Renal cortical epithelial cell (primary cell): ENCODE data around the gene BCL10. TPM values are rescaled to one million over a fixed set of nuclear protein-coding genes. Genes with fewer than 3 reads are reported as not detected.
A peak's percentile ranks its signal among the peaks of the same experiment; 100 is the strongest.

ENCODE experiments used
- DNase-seq: peaks from one replicate; pipeline ENCODE4 v3.0.0-alpha.2; 2011; ENCODE audit warnings: low read depth
- total RNA-seq: library from RNA; depleted of rRNA; stranded (reverse); fragments of >200 nt; gene quantifications from 2 replicates; pipeline ENCODE4 v1.2.3, GENCODE V29; 2014

The BCL10 gene
- total RNA-seq, 1 donor from 2014 or later, result 40.0 TPM

DNA sequence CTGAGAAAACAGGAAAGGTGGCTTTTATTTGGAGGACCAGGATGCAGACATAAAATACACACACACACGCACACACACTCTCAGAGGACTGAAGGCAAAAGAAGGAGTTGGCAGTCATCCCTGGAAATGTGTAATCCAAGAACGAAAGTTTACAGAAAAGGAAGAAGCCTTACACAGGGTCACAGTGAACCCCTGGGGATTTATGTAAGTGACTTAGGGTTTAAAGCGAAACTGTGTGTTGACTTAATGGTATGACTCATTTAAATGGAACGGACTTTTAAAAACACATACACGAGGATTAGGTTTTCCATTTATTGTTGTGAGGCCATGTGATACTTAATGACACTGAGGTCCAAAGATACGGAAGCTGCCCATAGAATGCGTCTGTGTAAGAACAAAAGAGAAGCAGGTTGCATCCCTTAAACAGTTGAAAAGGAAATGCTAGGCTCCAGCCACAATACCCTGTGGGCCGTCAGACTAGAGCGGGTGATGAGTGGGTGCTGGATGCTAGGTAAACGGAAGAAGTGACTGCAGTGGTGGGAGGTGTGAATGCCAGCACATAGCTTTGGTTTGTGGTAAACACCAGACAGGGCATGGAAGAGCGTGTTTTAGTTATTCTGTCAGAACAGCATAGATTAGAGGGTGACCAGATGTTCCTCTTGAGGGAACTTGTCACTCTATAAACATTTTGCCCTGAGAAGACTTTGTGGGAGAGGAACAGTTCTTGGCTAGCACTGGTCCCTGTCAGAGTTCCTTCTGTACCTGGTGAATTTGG lies 21.6 kb upstream of the BCL10 start:
- peak; percentile 100 for DNase-seq

DNA sequence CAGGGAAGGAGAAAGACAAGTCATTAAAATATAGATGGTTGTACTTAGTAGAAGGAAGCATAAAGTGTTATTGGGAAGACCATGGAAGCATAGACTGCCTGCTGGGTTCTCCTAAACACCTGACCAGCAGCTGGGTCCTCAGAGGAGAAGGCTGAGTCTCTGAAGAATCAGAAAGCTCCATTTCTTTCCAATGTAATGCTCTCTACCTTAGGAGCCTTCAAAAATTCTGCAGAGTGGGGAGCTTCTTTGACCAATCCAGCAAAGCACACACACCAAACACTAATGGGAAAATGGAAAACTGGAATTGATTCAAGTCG lies 21.1 kb upstream of the BCL10 start:
- DNase-seq, result no peak

GRCh38 chr1:85296980-85297379 lies 20.5 kb upstream of the BCL10 start:
- peak; percentile 35 for DNase-seq

DNA sequence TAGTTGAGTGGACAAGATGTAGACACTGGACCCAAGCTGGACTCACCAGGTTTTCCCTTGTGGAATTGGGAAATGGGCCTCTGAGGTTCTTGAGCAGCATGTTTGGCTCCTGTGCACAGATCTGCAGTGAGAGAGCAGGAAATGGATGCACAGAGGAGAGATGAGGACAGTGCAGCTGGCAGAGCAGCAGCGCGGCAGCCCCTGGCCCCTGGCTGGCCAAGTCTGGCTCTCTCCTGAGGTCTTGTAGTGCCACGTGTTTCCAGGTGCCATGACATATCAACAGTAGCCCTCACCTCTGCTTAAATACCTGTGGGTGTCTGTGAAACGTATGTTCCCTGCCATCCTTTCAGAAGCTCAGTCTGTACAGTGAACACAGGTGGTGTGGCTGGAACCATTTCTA lies 19.2 kb upstream of the BCL10 start:
- no peak for DNase-seq

- peak; percentile 97 for DNase-seq
These were observed 18.6 kb upstream of the BCL10 start for GRCh38 chr1:85295006-85295431.

GRCh38 chr1:85290826-85291225 lies 14.4 kb upstream of the BCL10 start:
- DNase-seq, result no peak

DNA sequence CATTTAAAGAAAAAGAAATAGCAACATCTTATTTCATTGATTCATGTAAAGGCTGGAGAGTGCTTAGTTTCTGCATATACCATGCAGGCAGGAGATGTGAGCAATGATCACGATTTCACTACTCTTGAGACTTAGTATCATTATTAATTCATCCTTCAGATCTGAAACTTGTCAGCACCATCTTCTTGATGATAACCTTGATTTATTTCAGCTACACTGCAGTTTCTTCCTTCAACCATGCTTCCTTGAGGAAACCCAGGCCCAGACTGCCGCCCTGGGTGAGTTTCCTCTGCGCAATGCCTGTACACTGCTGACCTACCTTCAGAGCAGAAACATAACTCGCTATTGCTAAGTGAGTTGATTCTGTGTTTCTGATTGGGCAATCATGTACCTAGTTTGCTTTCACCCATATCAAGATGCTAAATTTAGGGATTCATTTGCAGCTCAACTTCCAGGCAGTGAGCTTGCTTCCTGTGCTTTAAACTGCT lies 13.5 kb upstream of the BCL10 start:
- no peak for DNase-seq

GRCh38 chr1:85289207-85289847 lies 12.9 kb upstream of the BCL10 start:
- peak; percentile 98 for DNase-seq

DNA sequence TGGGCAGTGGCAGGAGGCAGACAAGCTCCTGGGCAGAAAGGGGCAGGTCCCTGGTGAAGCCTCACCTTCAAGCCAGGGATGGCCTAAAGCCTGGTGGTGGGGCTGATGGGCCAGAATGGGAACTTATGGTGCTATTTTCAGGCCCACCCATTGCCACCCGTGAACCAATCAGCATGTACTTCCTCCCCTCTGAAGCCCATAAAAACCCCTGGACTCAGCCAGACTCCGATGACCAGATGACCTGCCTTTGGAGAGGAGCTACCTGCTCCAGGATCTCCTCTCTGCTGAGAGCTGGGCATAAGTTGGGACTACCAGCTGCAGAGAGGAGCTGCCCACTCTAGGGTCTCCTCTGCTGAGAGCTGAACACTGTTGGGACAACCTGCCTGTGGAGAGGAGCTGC lies 7.8 kb upstream of the BCL10 start:
- DNase-seq, result no peak

- DNase-seq, result no peak
These were observed 7.2 kb upstream of the BCL10 start for GRCh38 chr1:85283475-85284199.

DNA sequence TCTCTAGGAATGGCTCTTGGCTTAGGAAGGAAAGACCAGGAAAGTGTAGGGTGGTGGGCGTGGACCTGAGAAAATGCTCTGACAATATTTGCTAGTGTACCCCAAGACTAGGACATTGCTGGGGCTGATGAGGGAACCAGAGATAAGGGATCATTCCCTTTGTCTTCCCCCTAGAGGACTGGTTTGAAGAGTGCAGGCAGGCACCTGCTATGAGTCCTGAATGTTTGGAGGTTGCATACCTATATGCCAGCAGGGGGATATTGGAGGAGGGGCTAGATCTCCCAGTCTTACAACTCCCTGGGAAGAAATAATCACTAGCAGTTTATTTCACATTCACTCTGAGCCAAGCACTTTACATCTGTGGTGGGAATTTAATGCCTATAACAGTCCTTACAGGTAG lies 6.0 kb upstream of the BCL10 start:
- no peak for DNase-seq

DNA sequence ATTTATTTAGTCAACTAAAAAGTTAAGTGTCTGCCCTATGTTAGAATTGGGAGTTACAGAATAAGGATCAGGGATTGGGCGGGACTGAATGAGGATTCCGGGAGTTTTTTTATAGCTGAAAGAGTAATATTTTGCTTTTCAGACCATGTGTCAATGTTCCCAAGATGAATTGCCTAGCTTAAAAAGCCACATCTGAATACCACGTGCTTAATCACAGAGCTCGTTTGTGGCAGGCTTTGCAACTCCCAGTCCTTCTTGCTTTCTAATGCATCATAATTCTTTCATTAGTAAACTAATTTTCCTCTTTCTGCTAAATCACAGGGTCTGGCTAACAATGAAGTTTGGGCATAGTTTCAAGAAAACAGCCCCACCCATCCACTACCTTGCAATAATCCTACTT lies 4.2 kb upstream of the BCL10 start:
- no peak for DNase-seq

DNA sequence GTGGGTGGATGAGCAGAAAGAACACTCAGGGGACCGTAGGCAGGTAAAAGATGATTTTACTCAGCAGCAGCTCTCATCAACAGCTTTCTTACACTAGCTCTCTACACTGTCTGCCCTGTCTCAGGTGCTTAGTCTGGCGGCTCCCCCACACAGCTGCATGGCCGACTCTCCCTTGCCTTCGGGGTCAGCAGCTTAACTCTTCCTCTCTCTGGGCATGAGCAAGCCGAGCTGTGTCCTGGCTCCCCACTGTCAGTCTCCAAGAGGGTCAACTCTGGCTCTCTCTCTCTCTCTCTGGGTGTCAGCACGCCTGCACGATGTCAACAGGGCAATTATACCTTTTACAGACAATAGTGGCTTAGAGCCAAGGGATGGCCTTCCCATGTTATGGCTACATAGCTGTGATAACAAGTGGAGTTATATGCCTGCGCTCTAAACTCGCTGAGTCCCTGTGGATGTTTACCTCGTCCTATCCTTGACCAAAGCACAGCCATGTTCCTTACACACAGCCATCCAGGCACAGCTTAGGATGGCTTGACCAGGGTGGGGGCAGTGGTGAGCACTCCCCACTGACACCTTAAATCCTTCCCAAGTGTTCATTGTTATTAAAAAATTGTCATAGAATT lies 3.1 kb upstream of the BCL10 start:
- no peak for DNase-seq

DNA sequence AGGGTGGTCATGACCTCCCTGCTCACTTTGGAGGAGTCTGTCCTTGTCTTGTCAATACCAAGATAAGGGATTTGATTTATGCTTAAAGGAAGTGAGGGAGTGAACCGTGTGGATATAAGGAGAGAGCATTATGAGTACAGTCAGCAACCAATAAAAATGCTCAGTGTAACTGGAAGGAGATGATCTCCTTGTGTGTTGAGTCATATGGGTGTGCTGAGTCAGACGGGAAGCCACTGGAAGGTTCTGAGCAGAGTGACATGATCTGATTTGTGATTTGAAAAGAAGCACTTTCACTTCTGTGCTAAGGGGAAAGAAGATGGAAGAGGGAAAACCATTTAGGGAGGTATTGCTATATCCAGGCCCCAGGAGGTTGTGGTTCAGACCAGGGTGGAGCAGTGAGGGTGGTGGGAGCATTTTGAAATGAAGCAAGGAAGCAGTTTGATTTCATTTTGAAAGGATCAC lies 2.5 kb upstream of the BCL10 start:
- peak; percentile 97 for DNase-seq

DNA sequence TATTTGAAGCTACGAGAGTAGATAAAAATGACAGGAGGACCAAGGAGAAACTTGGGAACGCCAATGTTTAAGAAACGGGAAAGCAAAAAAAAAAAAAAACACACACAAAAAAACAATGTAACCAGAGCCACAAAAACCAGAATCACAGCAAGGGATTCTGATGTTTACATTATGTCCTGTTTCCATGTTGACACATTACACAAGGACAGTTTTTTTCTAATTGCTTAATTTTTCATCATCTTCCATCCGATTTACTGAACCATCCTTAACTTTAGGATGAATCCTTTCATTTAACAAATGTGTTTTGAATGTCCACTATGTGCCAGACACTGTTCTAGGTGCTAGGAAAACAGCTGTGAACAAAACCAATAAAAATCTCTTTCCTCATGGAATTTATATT lies 1.4 kb upstream of the BCL10 start:
- no peak for DNase-seq

DNA sequence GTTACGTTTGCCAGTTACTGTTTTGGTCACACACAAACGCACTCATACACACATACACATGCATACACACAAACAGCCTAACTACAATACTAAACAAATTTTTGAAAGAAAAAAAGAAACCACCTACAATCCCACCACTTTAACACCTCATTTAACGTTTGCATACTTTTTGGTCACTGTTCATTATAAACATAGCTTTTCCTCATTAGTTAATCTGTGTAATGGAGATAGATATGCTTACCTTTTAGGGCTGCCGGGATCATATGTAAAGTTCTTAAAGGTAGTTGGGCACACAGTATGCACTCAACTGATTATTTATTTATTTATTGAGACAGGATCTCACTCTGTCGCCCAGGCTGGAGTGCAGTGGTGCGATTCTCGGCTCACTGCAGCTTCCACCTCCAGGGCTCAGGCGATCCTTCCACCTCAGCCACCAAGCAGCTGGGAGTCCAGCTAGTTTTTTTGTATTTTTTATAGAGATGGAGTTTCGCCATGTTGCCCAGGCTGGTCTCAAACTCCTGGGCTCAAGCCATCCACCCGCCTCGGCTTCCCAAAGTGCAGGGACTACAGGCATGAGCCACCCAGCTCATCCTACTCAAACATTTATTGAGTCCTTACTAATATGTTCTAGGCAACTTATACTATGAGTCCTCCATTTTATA lies 677 bp upstream of the BCL10 start:
- DNase-seq, result no peak

GRCh38 chr1:85275701-85276214 lies 674 bp downstream of the BCL10 start:
- DNase-seq, result peak; percentile 56

- DNase-seq, result peak; percentile 90
These were observed 1.4 kb downstream of the BCL10 start for GRCh38 chr1:85274969-85275453.

DNA sequence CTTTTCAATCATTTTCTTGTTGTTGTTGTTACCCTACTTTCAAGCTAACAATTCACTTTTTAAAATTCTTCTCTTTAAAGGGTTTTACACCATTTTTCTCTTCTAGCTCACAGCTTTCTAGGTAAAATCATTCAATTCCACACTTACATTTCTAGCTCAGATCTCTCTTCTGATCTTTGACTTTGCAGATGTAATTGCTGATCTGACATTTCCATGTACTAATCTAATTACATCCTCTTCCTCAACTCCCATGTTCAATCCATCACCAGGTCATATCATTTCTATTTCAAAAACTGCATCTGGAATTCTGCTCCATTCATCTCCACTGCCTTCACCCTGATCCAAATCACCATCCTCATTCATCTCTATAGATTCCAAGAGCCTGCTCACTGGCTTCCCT lies 3.0 kb downstream of the BCL10 start:
- DNase-seq, result no peak

DNA sequence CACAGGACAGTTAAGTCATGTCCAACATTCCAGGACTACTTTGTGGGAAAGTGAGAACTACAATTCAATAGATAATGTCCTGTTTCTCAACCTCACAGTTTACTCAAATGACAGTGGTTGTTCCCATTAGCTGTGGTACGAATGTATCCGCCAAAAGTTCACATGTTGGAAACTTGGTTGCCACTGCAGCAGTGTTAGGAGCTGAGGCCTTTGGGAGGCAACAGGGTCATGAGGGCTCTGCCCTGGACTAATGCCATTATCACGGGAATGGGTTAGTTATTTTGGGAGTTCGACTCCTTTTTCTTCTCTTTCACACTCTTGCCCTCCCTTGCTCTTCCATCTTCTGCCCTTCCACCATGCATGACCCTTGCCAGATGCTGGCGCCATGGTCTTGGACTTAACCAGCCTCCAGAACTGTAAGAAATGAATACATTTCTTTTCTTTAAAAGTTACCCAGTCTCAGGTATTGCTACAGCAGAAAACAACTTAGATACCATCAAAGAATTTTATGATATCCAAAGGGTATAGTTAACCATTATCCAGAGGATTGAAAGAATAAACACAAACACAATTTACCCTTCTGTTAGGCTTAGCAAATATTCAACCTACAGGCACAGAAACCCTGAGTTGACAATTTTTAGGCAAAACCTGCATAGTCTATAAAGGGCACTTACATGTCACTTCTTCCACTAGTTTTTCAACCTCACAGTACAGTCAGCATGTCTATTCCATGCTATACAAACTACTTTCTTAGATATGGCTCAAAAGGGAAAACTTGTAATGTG lies 7.4 kb downstream of the BCL10 start:
- DNase-seq, result peak; percentile 39

DNA sequence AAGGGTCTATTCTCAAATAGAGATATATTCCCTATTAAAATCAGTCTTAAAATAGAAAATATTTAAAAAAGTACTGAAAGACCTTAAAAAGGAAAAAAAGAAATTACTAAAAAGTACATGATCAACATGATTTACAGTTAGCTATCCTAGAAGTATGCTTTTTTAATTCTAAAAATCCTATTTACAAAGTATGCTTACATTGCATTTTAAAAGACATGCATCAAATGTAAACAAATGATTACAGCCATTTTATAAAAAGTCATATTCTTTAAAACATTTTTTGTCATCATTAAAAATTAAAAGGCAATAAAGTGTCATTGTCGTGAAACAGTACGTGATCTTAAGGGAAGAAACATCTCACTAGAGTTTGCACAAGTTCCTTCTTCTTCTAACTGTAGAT lies 9.1 kb downstream of the BCL10 start:
- DNase-seq, result no peak
